Liver (tissue), 9 donors: ENCODE measurements around the gene ZNG1A. TPM values are rescaled to one million over a fixed set of nuclear protein-coding genes. Genes with fewer than 3 reads are reported as not detected.

ENCODE experiments used
- DNase-seq: peaks from one replicate; pipeline ENCODE4 v3.0.0-alpha.2; 2017; ENCODE audit warnings: low spot score
- H3K27ac ChIP-seq, 2 donors: one replicate each; pipeline ENCODE4 v1.7.0; 2013; ENCODE audit warnings: inconsistent platforms in 2 of 2, low read length in 2 of 2, control low read depth in 1 of 2, low read depth in 1 of 2, mild to moderate bottlenecking in 1 of 2
- H3K27me3 ChIP-seq, 4 donors: one replicate each; pipeline versions ENCODE4 v1.6.1 to v1.7.0; 2013; ENCODE audit warnings: low read length in 3 of 4, inconsistent platforms in 1 of 4, mild to moderate bottlenecking in 1 of 4, moderate library complexity in 1 of 4; ENCODE audit not compliant: control insufficient read depth in 4 of 4, insufficient read depth in 4 of 4
- H3K36me3 ChIP-seq, 4 donors: one replicate each; pipeline versions ENCODE4 v1.6.1 to v1.7.0; 2013; ENCODE audit warnings: low read length in 3 of 4, mild to moderate bottlenecking in 3 of 4, low read depth in 1 of 4, moderate library complexity in 1 of 4; ENCODE audit not compliant: control insufficient read depth in 4 of 4, insufficient read depth in 3 of 4
- H3K4me1 ChIP-seq, 4 donors: one replicate each; pipeline versions ENCODE4 v1.6.1 to v1.7.0; 2013; ENCODE audit warnings: low read length in 3 of 4, mild to moderate bottlenecking in 3 of 4, moderate library complexity in 1 of 4; ENCODE audit not compliant: control insufficient read depth in 4 of 4, insufficient read depth in 4 of 4
- H3K4me3 ChIP-seq, 3 donors: one replicate each; pipeline versions ENCODE4 v1.6.1 to v1.7.0; 2013; ENCODE audit warnings: low read length in 3 of 3, control low read depth in 1 of 3, low read depth in 1 of 3, mild to moderate bottlenecking in 1 of 3
- H3K9ac ChIP-seq, 2 donors: one replicate each; pipeline ENCODE4 v1.7.0; 2013; ENCODE audit warnings: low read length in 2 of 2, mild to moderate bottlenecking in 2 of 2, moderate library complexity in 2 of 2, control low read depth in 1 of 2, low read depth in 1 of 2
- H3K9me3 ChIP-seq, 4 donors: one replicate each; pipeline versions ENCODE4 v1.6.1 to v1.7.0; 2013; ENCODE audit warnings: low read length in 3 of 4; ENCODE audit not compliant: control insufficient read depth in 4 of 4
- HNF4A ChIP-seq, 2 donors: conservative IDR thresholded peaks; 2 replicates each; pipeline ENCODE4 v1.6.1; 2016; ENCODE audit warnings: antibody characterized with exemption in 2 of 2, mild to moderate bottlenecking in 2 of 2
- MAX ChIP-seq: IDR thresholded peaks from 2 replicates; pipeline ENCODE4 v1.6.1; 2016; ENCODE audit warnings: antibody characterized with exemption
- SP1 ChIP-seq: IDR thresholded peaks from 2 replicates; pipeline ENCODE4 v1.6.1; 2018; ENCODE audit warnings: antibody characterized with exemption, mild to moderate bottlenecking
- TAF1 ChIP-seq: conservative IDR thresholded peaks from 2 replicates; pipeline ENCODE4 v1.6.1; 2016; ENCODE audit warnings: antibody characterized with exemption, mild to moderate bottlenecking
- WGBS: extraction: QIAGEN DNeasy Blood & Tissue Kit; methylation state at CpG from one replicate; pipeline ENCODE4 v1.1.7; 2013; 5-methylcytosine and 5-hydroxymethylcytosine counted together
- polyA plus RNA-seq, 2 donors: library from polyadenylated mRNA; stranded (reverse) in 1 of 2; unstranded in 1 of 2; fragments of 200-250 nt in 1 of 2; fragments of >200 nt in 1 of 2; fragmentation: Nextera tagmentation in 1 of 2; extraction: Ambion mirVana in 1 of 2; gene quantifications; one replicate each; pipeline versions ENCODE4 v1.2.1 to v1.2.3, GENCODE V29; 2013 to 2015
- total RNA-seq, 2 donors: library from RNA; depleted of rRNA; stranded (reverse); fragments of >200 nt; gene quantifications; one replicate each; pipeline ENCODE4 v1.2.3, GENCODE V29; 2014
- TF ChIP-seq, protein P1 (sequence below): IDR thresholded peaks from 2 replicates; pipeline ENCODE4 v1.6.1; 2016; ENCODE audit warnings: antibody characterized with exemption, mild to moderate bottlenecking
- TF ChIP-seq, protein P2 (sequence below): fragments of 150-350 bp; IDR thresholded peaks from 2 replicates; pipeline ENCODE4 v1.5.1; 2017; ENCODE audit warnings: improper control_type of control experiment, low read depth, low read length; ENCODE audit not compliant: missing input control
- TF ChIP-seq, protein P3 (sequence below): IDR thresholded peaks from 2 replicates; pipeline ENCODE4 v1.6.1; 2016; ENCODE audit warnings: antibody characterized with exemption
- donor health status: healthy.
- donor health status: healthy.
- donor health status: healthy.
- donor health status: healthy.
- donor health status: healthy.

The ZNG1A gene
- total and polyA plus RNA-seq, 4 donors = 11.1 to 46.8 (median 20.8) TPM

- Histone ChIP-seq H3K9ac (no peak overlapping the region), H3K9me3 (no peaks in the 10 kb centered on the region), H3K4me3 (no peak overlapping the region), H3K27ac (no peak overlapping the region), H3K36me3 (no peaks in the 10 kb centered on the region), H3K4me1 (peaks cover 0 to 10% (median 4%) of the 10 kb centered on the region in 4 donors), H3K27me3 (peaks cover 0 to 5% (median 1%) of the 10 kb centered on the region in 4 donors)
- TF ChIP-seq TAF1 = no peak
- WGBS = 60% methylated on average over 1 of the region's 1 CpG
- DNase-seq = no peak
Measured at GRCh38 chr9:216866-217265, 38.0 kb upstream of the ZNG1A start.

- H3K4me1 ChIP-seq = peaks cover 0 to 10% (median 4%) of the 10 kb centered on the region in 4 donors
Measured at GRCh38 chr9:215631-216155, 36.8 kb upstream of the ZNG1A start.

GRCh38 chr9:214648-215493 is 36.0 kb upstream of the ZNG1A start, which contains the start of gene DOCK8:
DOCK8 (plus strand) TSS chr9:214865; CDS start chr9:214977, 112 bp downstream.
- peaks cover 0 to 10% (median 4%) of the 10 kb centered on the region in 4 donors for H3K4me1 ChIP-seq
- peak within 1 kb of the TSS; percentile 67 to 80 for H3K27ac ChIP-seq
- DNase-seq = peak; percentile 77
- H3K27me3 ChIP-seq = peaks cover 0 to 5% (median 0%) of the 10 kb centered on the region in 4 donors
- H3K9ac ChIP-seq = peak within 1 kb of the TSS; percentile 22 to 44
- H3K36me3 ChIP-seq = no peaks in the 10 kb centered on the region
- 1% methylated on average over 103 of the region's 103 CpGs for WGBS
- H3K4me3 ChIP-seq = peak within 1 kb of the TSS in 2 of 3 donors; percentile 15 to 77
- no peak for TF ChIP-seq MAX
- TF ChIP-seq, protein P1, sequence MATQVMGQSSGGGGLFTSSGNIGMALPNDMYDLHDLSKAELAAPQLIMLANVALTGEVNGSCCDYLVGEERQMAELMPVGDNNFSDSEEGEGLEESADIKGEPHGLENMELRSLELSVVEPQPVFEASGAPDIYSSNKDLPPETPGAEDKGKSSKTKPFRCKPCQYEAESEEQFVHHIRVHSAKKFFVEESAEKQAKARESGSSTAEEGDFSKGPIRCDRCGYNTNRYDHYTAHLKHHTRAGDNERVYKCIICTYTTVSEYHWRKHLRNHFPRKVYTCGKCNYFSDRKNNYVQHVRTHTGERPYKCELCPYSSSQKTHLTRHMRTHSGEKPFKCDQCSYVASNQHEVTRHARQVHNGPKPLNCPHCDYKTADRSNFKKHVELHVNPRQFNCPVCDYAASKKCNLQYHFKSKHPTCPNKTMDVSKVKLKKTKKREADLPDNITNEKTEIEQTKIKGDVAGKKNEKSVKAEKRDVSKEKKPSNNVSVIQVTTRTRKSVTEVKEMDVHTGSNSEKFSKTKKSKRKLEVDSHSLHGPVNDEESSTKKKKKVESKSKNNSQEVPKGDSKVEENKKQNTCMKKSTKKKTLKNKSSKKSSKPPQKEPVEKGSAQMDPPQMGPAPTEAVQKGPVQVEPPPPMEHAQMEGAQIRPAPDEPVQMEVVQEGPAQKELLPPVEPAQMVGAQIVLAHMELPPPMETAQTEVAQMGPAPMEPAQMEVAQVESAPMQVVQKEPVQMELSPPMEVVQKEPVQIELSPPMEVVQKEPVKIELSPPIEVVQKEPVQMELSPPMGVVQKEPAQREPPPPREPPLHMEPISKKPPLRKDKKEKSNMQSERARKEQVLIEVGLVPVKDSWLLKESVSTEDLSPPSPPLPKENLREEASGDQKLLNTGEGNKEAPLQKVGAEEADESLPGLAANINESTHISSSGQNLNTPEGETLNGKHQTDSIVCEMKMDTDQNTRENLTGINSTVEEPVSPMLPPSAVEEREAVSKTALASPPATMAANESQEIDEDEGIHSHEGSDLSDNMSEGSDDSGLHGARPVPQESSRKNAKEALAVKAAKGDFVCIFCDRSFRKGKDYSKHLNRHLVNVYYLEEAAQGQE = peak; percentile 17
- TF ChIP-seq, protein P2, sequence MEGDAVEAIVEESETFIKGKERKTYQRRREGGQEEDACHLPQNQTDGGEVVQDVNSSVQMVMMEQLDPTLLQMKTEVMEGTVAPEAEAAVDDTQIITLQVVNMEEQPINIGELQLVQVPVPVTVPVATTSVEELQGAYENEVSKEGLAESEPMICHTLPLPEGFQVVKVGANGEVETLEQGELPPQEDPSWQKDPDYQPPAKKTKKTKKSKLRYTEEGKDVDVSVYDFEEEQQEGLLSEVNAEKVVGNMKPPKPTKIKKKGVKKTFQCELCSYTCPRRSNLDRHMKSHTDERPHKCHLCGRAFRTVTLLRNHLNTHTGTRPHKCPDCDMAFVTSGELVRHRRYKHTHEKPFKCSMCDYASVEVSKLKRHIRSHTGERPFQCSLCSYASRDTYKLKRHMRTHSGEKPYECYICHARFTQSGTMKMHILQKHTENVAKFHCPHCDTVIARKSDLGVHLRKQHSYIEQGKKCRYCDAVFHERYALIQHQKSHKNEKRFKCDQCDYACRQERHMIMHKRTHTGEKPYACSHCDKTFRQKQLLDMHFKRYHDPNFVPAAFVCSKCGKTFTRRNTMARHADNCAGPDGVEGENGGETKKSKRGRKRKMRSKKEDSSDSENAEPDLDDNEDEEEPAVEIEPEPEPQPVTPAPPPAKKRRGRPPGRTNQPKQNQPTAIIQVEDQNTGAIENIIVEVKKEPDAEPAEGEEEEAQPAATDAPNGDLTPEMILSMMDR = peak; percentile 29
- TF ChIP-seq HNF4A (conservative IDR thresholded peaks at IDR 0.05) = no peak
- no peak for TF ChIP-seq SP1
- H3K9me3 ChIP-seq = no peaks in the 10 kb centered on the region

More at GRCh38 chr9:215631-216155, 36.8 kb upstream of the ZNG1A start:
- peak overlapping the region; percentile 67 to 80 for H3K27ac ChIP-seq
- 25% methylated on average over 6 of the region's 6 CpGs for WGBS
- no peak for DNase-seq
- TF ChIP-seq SP1 (no peak), MAX (no peak)
- TF ChIP-seq, protein P3, sequence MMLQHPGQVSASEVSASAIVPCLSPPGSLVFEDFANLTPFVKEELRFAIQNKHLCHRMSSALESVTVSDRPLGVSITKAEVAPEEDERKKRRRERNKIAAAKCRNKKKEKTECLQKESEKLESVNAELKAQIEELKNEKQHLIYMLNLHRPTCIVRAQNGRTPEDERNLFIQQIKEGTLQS = no peak
- TF ChIP-seq, protein P1 = peak; percentile 10
- peaks cover 0 to 5% (median 0%) of the 10 kb centered on the region in 4 donors for H3K27me3 ChIP-seq
- H3K36me3 ChIP-seq = no peaks in the 10 kb centered on the region
- peak overlapping the region; percentile 7 to 44 for H3K9ac ChIP-seq
- H3K4me3 ChIP-seq = peak overlapping the region in 2 of 3 donors; percentile 15 to 77
- no peaks in the 10 kb centered on the region for H3K9me3 ChIP-seq
